Measurements from ENCODE around the gene ERMP1. TPM values are rescaled to one million over a fixed set of nuclear protein-coding genes. Genes with fewer than 3 reads are reported as not detected.

The ERMP1 gene
- total and polyA plus RNA-seq, 2 of the 8 experiments (the other 6 are each of a cell fraction or from before 2014, with no cell fraction given) = 12.8 to 16.7 TPM

DNA sequence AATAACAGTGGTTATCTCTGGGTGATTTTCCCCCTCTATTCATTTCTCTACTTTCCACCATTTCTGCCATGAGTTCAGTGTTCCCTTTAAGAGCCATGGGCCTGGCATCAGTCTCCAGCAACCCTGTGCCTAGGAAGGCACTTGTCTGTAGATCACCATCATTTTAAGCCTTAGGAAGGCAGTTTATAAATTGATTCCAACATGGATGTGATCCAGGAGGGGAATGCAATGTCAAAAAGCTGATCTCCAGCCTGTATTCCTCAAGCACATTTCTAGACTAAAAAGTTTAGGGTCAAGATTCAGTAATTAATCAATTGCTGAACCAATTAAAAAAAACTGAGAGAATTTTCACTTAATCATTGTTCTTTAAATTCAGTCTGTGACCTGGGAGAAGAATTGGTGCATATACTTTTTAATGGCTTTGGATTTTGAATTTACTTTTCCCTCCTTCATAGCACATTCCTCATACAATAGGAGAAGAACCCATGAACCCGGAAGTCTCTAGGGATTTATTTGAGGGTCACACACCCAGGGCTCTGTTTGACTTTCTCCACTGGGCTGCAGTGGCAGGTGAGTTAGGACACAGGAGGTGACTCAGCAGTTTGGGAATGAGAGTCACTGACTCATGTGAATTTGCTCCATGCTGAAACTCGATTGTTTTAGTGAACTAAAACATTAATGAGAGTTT, 6.1 kb upstream of the ERMP1 start (continued):
- TF ChIP-seq RAD21 (IDR thresholded peaks at IDR 0.05 in 1 of 2, conservative IDR thresholded peaks at IDR 0.05 in 1 of 2; ENCODE audit: low read depth in 2 of 2, low read length in 2 of 2) = no peak

Measured in H1 (cell line).